ENCODE measurements around the gene PTAFR.

Gene PTAFR

GRCh38 chr1:28123461-28123961, 53.0 kb downstream of the PTAFR start:
- H3K4me1 ChIP-seq (ENCODE audit: insufficient read depth, low read length), result no peaks in the 10 kb centered on the region
- DNase-seq, result no peak
- no peak overlapping the region for H3K27ac ChIP-seq (ENCODE audit: low read length)
- no peaks in the 10 kb centered on the region for H3K79me2 ChIP-seq (ENCODE audit: insufficient read depth, low read length)
- H3K4me2 ChIP-seq (ENCODE audit: insufficient read depth, low read length), result no peak overlapping the region
- no peak overlapping the region for H3K9ac ChIP-seq (ENCODE audit: low read depth, low read length)
- H3K9me3 ChIP-seq (ENCODE audit: insufficient read depth, low read length, severe bottlenecking), result no peaks in the 10 kb centered on the region
- no peak overlapping the region for H3K4me3 ChIP-seq (ENCODE audit: low read depth in 1 of 2, low read length in 2 of 2)
- TF ChIP-seq CTCF (IDR thresholded peaks at IDR 0.05; ENCODE audit: borderline replicate concordance, extremely low read depth, low read length, poor library complexity, severe bottlenecking), result no peak
- no peak for TF ChIP-seq EZH2 (IDR thresholded peaks at IDR 0.05; ENCODE audit: borderline replicate concordance, low read depth, low read length, severe bottlenecking)
- peak overlapping the region; percentile 30; the same call in 1 of the 2 replicates for H2AFZ ChIP-seq (ENCODE audit: low read depth, low read length)
- H3K27me3 ChIP-seq (ENCODE audit: insufficient read depth, low read length, poor library complexity), result peaks cover 7% of the 10 kb centered on the region
- H3K36me3 ChIP-seq (ENCODE audit: insufficient read depth, low read length), result no peaks in the 10 kb centered on the region
- ATAC-seq (ENCODE audit: insufficient read depth, low read depth), result no peak
- no peaks in the 10 kb centered on the region for H4K20me1 ChIP-seq (ENCODE audit: insufficient read depth, low read length)

- TF ChIP-seq EZH2 (IDR thresholded peaks at IDR 0.05; ENCODE audit: borderline replicate concordance, low read depth, low read length, severe bottlenecking) (no peak), CTCF (IDR thresholded peaks at IDR 0.05; ENCODE audit: borderline replicate concordance, extremely low read depth, low read length, poor library complexity, severe bottlenecking) (no peak)
- DNase-seq, result no peak
- Histone ChIP-seq H3K9me3 (ENCODE audit: insufficient read depth, low read length, severe bottlenecking) (no peaks in the 10 kb centered on the region), H4K20me1 (ENCODE audit: insufficient read depth, low read length) (no peaks in the 10 kb centered on the region), H3K4me1 (ENCODE audit: insufficient read depth, low read length) (no peaks in the 10 kb centered on the region), H3K4me2 (ENCODE audit: insufficient read depth, low read length) (no peak overlapping the region), H3K27me3 (ENCODE audit: insufficient read depth, low read length, poor library complexity) (peaks cover 5% of the 10 kb centered on the region), H3K9ac (ENCODE audit: low read depth, low read length) (no peak overlapping the region), H3K27ac (ENCODE audit: low read length) (no peak overlapping the region), H3K4me3 (ENCODE audit: low read depth in 1 of 2, low read length in 2 of 2) (no peak overlapping the region), H3K79me2 (ENCODE audit: insufficient read depth, low read length) (no peaks in the 10 kb centered on the region), H3K36me3 (ENCODE audit: insufficient read depth, low read length) (no peaks in the 10 kb centered on the region), H2AFZ (ENCODE audit: low read depth, low read length) (no peak overlapping the region)
- no peak for ATAC-seq (ENCODE audit: insufficient read depth, low read depth)
Measured at GRCh38 chr1:28122183-28122582, 54.3 kb downstream of the PTAFR start.

GRCh38 chr1:28119556-28119955, 56.9 kb downstream of the PTAFR start:
- Histone ChIP-seq H3K4me3 (ENCODE audit: low read depth in 1 of 2, low read length in 2 of 2) (no peak overlapping the region), H4K20me1 (ENCODE audit: insufficient read depth, low read length) (no peaks in the 10 kb centered on the region), H3K4me1 (ENCODE audit: insufficient read depth, low read length) (peaks cover 12% of the 10 kb centered on the region), H3K27ac (ENCODE audit: low read length) (no peak overlapping the region), H3K4me2 (ENCODE audit: insufficient read depth, low read length) (no peak overlapping the region), H3K27me3 (ENCODE audit: insufficient read depth, low read length, poor library complexity) (no peaks in the 10 kb centered on the region), H3K9ac (ENCODE audit: low read depth, low read length) (no peak overlapping the region), H3K79me2 (ENCODE audit: insufficient read depth, low read length) (no peaks in the 10 kb centered on the region), H3K9me3 (ENCODE audit: insufficient read depth, low read length, severe bottlenecking) (no peaks in the 10 kb centered on the region), H2AFZ (ENCODE audit: low read depth, low read length) (no peak overlapping the region), H3K36me3 (ENCODE audit: insufficient read depth, low read length) (no peaks in the 10 kb centered on the region)
- ATAC-seq (ENCODE audit: insufficient read depth, low read depth) (no peak), DNase-seq (no peak)
- TF ChIP-seq CTCF (IDR thresholded peaks at IDR 0.05; ENCODE audit: borderline replicate concordance, extremely low read depth, low read length, poor library complexity, severe bottlenecking) (no peak), EZH2 (IDR thresholded peaks at IDR 0.05; ENCODE audit: borderline replicate concordance, low read depth, low read length, severe bottlenecking) (no peak)

All from DND-41 (cell line).